Measurements from ENCODE around the gene UNC13B.

DNA sequence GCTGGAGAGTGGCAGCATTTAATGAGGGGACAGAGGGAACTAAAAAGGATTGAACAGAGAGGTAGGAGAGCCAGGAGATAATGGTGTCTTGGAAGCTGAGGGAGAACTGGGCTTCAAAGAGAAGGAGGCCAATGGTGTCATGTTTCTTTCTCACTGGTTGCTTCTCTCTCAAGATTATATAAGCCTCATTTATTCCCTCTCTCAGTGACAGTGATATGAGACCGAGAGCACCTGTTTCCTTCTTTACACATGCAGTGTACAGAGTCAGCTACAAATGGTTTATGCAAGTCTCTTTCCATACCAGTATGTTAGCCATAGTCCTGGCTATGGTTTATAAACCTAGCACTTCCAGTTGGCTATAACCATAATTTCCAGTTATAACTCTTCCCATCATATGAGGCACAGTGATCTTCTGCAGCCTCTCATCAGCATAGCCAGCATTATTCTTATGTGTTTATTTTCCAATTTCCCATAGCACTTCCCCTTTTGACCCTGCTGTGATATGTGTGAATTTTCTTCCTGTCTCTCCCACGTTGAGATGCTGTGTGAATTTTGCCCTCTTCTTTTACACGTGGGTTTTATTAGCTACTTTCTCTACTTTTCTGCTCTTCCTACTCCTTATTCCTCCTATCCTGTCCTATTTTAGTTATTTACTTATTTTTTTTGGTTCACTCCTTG is 71.2 kb downstream of the UNC13B start:
- no peak for TF ChIP-seq FOS (IDR thresholded peaks at IDR 0.05; ENCODE audit: borderline replicate concordance, insufficient read depth, low read length)
- TF ChIP-seq EZH2 (IDR thresholded peaks at IDR 0.05; ENCODE audit: borderline replicate concordance, low read depth, low read length, severe bottlenecking) = no peak
- TF ChIP-seq, protein P1, sequence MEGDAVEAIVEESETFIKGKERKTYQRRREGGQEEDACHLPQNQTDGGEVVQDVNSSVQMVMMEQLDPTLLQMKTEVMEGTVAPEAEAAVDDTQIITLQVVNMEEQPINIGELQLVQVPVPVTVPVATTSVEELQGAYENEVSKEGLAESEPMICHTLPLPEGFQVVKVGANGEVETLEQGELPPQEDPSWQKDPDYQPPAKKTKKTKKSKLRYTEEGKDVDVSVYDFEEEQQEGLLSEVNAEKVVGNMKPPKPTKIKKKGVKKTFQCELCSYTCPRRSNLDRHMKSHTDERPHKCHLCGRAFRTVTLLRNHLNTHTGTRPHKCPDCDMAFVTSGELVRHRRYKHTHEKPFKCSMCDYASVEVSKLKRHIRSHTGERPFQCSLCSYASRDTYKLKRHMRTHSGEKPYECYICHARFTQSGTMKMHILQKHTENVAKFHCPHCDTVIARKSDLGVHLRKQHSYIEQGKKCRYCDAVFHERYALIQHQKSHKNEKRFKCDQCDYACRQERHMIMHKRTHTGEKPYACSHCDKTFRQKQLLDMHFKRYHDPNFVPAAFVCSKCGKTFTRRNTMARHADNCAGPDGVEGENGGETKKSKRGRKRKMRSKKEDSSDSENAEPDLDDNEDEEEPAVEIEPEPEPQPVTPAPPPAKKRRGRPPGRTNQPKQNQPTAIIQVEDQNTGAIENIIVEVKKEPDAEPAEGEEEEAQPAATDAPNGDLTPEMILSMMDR (IDR thresholded peaks at IDR 0.05; ENCODE audit: extremely low read depth in 1 of 2, insufficient read depth in 1 of 2, low read depth in 1 of 2, low read length in 2 of 2) = no peak
- TF ChIP-seq POLR2A (IDR thresholded peaks at IDR 0.05; ENCODE audit: low read depth, low read length) = no peak
- TF ChIP-seq, protein P2, sequence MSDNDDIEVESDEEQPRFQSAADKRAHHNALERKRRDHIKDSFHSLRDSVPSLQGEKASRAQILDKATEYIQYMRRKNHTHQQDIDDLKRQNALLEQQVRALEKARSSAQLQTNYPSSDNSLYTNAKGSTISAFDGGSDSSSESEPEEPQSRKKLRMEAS (IDR thresholded peaks at IDR 0.05; ENCODE audit: insufficient read depth, insufficient read length) = no peak
- no peak for TF ChIP-seq MYC (IDR thresholded peaks at IDR 0.05; ENCODE audit: low read depth, low read length)

All from endothelial cell of umbilical vein (primary cell).